Fibroblast of lung (primary cell): Measurements from ENCODE around the gene UBAP2. TPM values are rescaled to one million over a fixed set of nuclear protein-coding genes. Genes with fewer than 3 reads are reported as not detected.

ENCODE experiments used
- DNase-seq, 2 donors: peaks; one replicate each; pipeline versions ENCODE4 v3.0.0 to v3.0.0-alpha.2; 2010; ENCODE audit warnings: low read depth in 2 of 2
- H2AFZ ChIP-seq: 2 replicates; pipeline ENCODE4 v1.5.1; 2012; ENCODE audit warnings: low read length, control low read depth, inconsistent platforms
- H3K27ac ChIP-seq: 2 replicates; pipeline ENCODE4 v1.5.1; 2011; ENCODE audit warnings: low read length, control low read depth; ENCODE audit not compliant: insufficient read depth
- H3K27me3 ChIP-seq: 2 replicates; pipeline ENCODE4 v1.5.1; 2011; ENCODE audit warnings: mild to moderate bottlenecking, low read length; ENCODE audit not compliant: control insufficient read depth, insufficient read depth
- H3K36me3 ChIP-seq: 2 replicates; pipeline ENCODE4 v1.5.1; 2011; ENCODE audit warnings: low read length; ENCODE audit not compliant: control insufficient read depth, insufficient read depth
- H3K4me1 ChIP-seq: 2 replicates; pipeline ENCODE4 v1.5.1; 2011; ENCODE audit warnings: low read length; ENCODE audit not compliant: control insufficient read depth, insufficient read depth; ENCODE audit errors: extremely low read depth
- H3K4me2 ChIP-seq: 2 replicates; pipeline ENCODE4 v1.5.1; 2011; ENCODE audit warnings: low read length, control low read depth; ENCODE audit not compliant: insufficient read depth; ENCODE audit errors: extremely low read depth
- H3K4me3 ChIP-seq, 4 experiments: fragments of 200-600 bp in 1 of 4; sonication (generic) in 1 of 4; replicated peaks in 1 of 4; 2 replicates each; pipeline ENCODE4 v1.5.1; 2011 to 2016; ENCODE audit warnings: low read length in 4 of 4, low read depth in 3 of 4, mild to moderate bottlenecking in 3 of 4, control low read depth in 2 of 4, inconsistent platforms in 1 of 4, mixed read lengths in 1 of 4; ENCODE audit not compliant: insufficient read depth in 1 of 4; ENCODE audit errors: control extremely low read depth in 1 of 4
- H3K79me2 ChIP-seq: 2 replicates; pipeline ENCODE4 v1.5.1; 2012; ENCODE audit warnings: mild to moderate bottlenecking, low read length, inconsistent platforms; ENCODE audit not compliant: control insufficient read depth, insufficient read depth
- H3K9ac ChIP-seq: 2 replicates; pipeline ENCODE4 v1.5.1; 2011; ENCODE audit warnings: mild to moderate bottlenecking, low read length, control low read depth; ENCODE audit not compliant: insufficient read depth
- H3K9me3 ChIP-seq: 2 replicates; pipeline ENCODE4 v1.5.1; 2012; ENCODE audit warnings: low read depth, low read length; ENCODE audit not compliant: control insufficient read depth, insufficient read depth
- H4K20me1 ChIP-seq: 2 replicates; pipeline ENCODE4 v1.5.1; 2011; ENCODE audit warnings: low read length; ENCODE audit not compliant: control insufficient read depth, insufficient read depth; ENCODE audit errors: extremely low read depth
- CTCF ChIP-seq, 2 donors: IDR thresholded peaks in 1 of 2; conservative IDR thresholded peaks in 1 of 2; 1 replicate in 1 of 2; 2 replicates in 1 of 2; pipeline ENCODE4 v1.5.1; 2011 to 2012; ENCODE audit warnings: low read length in 2 of 2, control low read depth in 1 of 2, inconsistent platforms in 1 of 2, low read depth in 1 of 2, mild to moderate bottlenecking in 1 of 2
- EZH2 ChIP-seq: IDR thresholded peaks from 2 replicates; pipeline ENCODE4 v1.5.1; 2012; ENCODE audit warnings: low read length, control low read depth, mild to moderate bottlenecking; ENCODE audit errors: missing control alignments
- polyA plus RNA-seq, 2 donors: library from polyadenylated mRNA; depleted of rRNA in 1 of 2; stranded (reverse) in 1 of 2; unstranded in 1 of 2; fragments of >200 nt; gene quantifications; 2 replicates each; pipeline ENCODE4 v1.2.1, GENCODE V29; 2011 to 2012; ENCODE audit warnings: missing spikeins in 1 of 2
- total RNA-seq: library from RNA; depleted of rRNA; stranded (reverse); fragments of >200 nt; gene quantifications from 2 replicates; pipeline ENCODE4 v1.2.1, GENCODE V29; 2014

Gene UBAP2
- total and polyA plus RNA-seq, 2 donors (not counting 1 experiment from before 2014, with no cell fraction given) = 10.2 to 20.6 TPM

GRCh38 chr9:34010979-34011378 lies 37.7 kb downstream of the UBAP2 start:
- no peaks in the 10 kb centered on the region for H4K20me1 ChIP-seq
- H2AFZ ChIP-seq = no peak overlapping the region
- no peaks in the 10 kb centered on the region for H3K36me3 ChIP-seq
- no peak overlapping the region for H3K9ac ChIP-seq
- DNase-seq = peak; percentile 6 to 23
- no peak overlapping the region for H3K4me3 ChIP-seq
- H3K79me2 ChIP-seq = no peaks in the 10 kb centered on the region
- H3K27me3 ChIP-seq = no peaks in the 10 kb centered on the region
- no peak overlapping the region for H3K27ac ChIP-seq
- TF ChIP-seq EZH2 = no peak
- peak; percentile 24 to 28 for TF ChIP-seq CTCF (conservative IDR thresholded peaks at IDR 0.05 in 1 of 2, IDR thresholded peaks at IDR 0.05 in 1 of 2; ENCODE audit: low read depth in 1 of 2, low read length in 2 of 2)
- no peaks in the 10 kb centered on the region for H3K4me1 ChIP-seq
- no peaks in the 10 kb centered on the region for H3K9me3 ChIP-seq
- no peak overlapping the region for H3K4me2 ChIP-seq

- TF ChIP-seq EZH2 (no peak), CTCF (conservative IDR thresholded peaks at IDR 0.05 in 1 of 2, IDR thresholded peaks at IDR 0.05 in 1 of 2; ENCODE audit: low read depth in 1 of 2, low read length in 2 of 2) (no peak)
- H4K20me1 ChIP-seq = no peaks in the 10 kb centered on the region
- no peak overlapping the region for H2AFZ ChIP-seq
- H3K27me3 ChIP-seq = no peaks in the 10 kb centered on the region
- no peaks in the 10 kb centered on the region for H3K9me3 ChIP-seq
- H3K4me1 ChIP-seq = no peaks in the 10 kb centered on the region
- no peak overlapping the region for H3K4me2 ChIP-seq
- no peak overlapping the region for H3K27ac ChIP-seq
- no peaks in the 10 kb centered on the region for H3K36me3 ChIP-seq
- H3K9ac ChIP-seq = no peak overlapping the region
- no peak overlapping the region for H3K4me3 ChIP-seq
- H3K79me2 ChIP-seq = no peaks in the 10 kb centered on the region
- no peak for DNase-seq
Measured at GRCh38 chr9:34001951-34002350, 46.7 kb downstream of the UBAP2 start.

GRCh38 chr9:34001298-34001697 lies 47.4 kb downstream of the UBAP2 start:
- Histone ChIP-seq H3K36me3 (no peaks in the 10 kb centered on the region), H3K4me2 (no peak overlapping the region), H3K27me3 (no peaks in the 10 kb centered on the region), H3K4me3 (no peak overlapping the region), H4K20me1 (no peaks in the 10 kb centered on the region), H2AFZ (no peak overlapping the region), H3K9ac (no peak overlapping the region), H3K4me1 (no peaks in the 10 kb centered on the region), H3K9me3 (no peaks in the 10 kb centered on the region), H3K27ac (no peak overlapping the region), H3K79me2 (no peaks in the 10 kb centered on the region)
- no peak for DNase-seq
- TF ChIP-seq CTCF (conservative IDR thresholded peaks at IDR 0.05 in 1 of 2, IDR thresholded peaks at IDR 0.05 in 1 of 2; ENCODE audit: low read depth in 1 of 2, low read length in 2 of 2) (no peak), EZH2 (no peak)
